Suprapubic skin (tissue), 4 donors: ENCODE results near the gene EPB41.

ENCODE experiments used
- EP300 ChIP-seq: sonication (generic); formaldehyde crosslinking; IDR thresholded peaks from one replicate; pipeline ENCODE4 v1.6.1; 2017; ENCODE audit warnings: antibody characterized with exemption
- POLR2A ChIP-seq, 2 donors: fragments of 450-650 bp; IDR thresholded peaks; one replicate each; pipeline ENCODE4 v1.6.1; 2017; ENCODE audit warnings: antibody characterized with exemption in 2 of 2, mild to moderate bottlenecking in 2 of 2, moderate library complexity in 2 of 2
- POLR2AphosphoS5 ChIP-seq, 3 donors: sonication (generic); formaldehyde crosslinking; IDR thresholded peaks; one replicate each; pipeline ENCODE4 v1.6.1; 2017; ENCODE audit warnings: antibody characterized with exemption in 3 of 3
- TF ChIP-seq, protein P1 (sequence below), 2 donors: fragments of 200-600 bp in 1 of 2; fragments of 450-650 bp in 1 of 2; sonication (generic) in 1 of 2; IDR thresholded peaks; one replicate each; pipeline ENCODE4 v1.5.1; 2016 to 2019; ENCODE audit warnings: antibody characterized with exemption in 2 of 2, mild to moderate bottlenecking in 1 of 2, moderate library complexity in 1 of 2

DNA sequence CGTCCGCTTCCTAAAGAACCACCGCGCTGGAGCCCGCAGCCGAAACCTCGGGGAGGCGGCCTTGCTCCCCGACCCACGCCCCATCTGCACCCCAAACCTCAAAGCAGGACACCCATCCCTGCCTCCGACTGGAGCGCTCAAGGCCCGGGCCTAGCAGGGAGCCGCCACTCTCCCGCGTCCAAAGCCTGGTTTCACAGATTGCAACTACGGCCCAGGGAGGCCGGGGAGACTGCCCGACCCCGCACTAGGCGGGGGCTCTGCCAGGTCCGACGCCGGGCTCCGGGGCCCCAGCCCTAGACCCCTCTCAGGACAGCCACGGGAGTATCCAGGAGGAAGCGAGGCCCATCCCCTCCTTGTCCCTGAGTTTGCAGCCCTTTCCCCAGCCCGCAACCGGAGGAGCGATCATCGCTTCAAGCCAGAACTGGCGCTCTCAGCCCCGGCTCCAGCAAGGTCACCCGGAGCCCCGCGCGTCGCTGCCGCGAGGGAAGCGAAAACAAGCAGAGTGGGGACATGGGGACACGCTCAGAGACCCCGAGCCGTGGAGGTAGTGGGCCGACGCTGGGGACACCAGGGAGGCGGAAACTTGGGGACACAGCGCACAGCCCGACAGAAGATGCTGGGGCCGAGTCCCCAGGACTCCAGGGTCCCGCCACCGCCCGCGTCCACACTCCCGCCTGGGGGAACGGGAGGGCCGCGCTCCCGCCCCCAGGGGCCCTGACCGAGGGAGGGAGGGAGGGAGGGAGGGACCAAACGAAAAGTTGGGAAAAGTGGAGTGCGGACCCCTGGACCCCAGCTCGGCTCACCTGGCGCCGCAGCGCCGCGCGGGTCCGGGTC is 208.9 kb downstream of the EPB41 start:
- no peak for TF ChIP-seq EP300
- TF ChIP-seq, protein P1, sequence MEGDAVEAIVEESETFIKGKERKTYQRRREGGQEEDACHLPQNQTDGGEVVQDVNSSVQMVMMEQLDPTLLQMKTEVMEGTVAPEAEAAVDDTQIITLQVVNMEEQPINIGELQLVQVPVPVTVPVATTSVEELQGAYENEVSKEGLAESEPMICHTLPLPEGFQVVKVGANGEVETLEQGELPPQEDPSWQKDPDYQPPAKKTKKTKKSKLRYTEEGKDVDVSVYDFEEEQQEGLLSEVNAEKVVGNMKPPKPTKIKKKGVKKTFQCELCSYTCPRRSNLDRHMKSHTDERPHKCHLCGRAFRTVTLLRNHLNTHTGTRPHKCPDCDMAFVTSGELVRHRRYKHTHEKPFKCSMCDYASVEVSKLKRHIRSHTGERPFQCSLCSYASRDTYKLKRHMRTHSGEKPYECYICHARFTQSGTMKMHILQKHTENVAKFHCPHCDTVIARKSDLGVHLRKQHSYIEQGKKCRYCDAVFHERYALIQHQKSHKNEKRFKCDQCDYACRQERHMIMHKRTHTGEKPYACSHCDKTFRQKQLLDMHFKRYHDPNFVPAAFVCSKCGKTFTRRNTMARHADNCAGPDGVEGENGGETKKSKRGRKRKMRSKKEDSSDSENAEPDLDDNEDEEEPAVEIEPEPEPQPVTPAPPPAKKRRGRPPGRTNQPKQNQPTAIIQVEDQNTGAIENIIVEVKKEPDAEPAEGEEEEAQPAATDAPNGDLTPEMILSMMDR (IDR thresholded peaks at IDR 0.05): no peak
- no peak for TF ChIP-seq POLR2A (IDR thresholded peaks at IDR 0.05)
- TF ChIP-seq POLR2AphosphoS5 (IDR thresholded peaks at IDR 0.05): no peak
